HG03565 (cell line): ENCODE results near the gene CHST8.
"Not testable (repeated sequence)": the region's sequence is repeated elsewhere in the genome, so short reads cannot be mapped to it uniquely, and the experiment has no call there.

Experiments used
- ATAC-seq: cut with Tn5 transposase; IDR thresholded peaks from one replicate; pipeline ENCODE4 v1.9.1; 2021; ENCODE audit warnings: mild to moderate bottlenecking, moderate library complexity; ENCODE audit not compliant: unreplicated experiment

Gene CHST8

GRCh38 chr19:33621811-33622504 is at the start of gene CHST8:
TSS of gene CHST8 (plus strand) at chr19:33621953. CDS start at chr19:33689262, 67,309 bp downstream.
- no peak for ATAC-seq

DNA sequence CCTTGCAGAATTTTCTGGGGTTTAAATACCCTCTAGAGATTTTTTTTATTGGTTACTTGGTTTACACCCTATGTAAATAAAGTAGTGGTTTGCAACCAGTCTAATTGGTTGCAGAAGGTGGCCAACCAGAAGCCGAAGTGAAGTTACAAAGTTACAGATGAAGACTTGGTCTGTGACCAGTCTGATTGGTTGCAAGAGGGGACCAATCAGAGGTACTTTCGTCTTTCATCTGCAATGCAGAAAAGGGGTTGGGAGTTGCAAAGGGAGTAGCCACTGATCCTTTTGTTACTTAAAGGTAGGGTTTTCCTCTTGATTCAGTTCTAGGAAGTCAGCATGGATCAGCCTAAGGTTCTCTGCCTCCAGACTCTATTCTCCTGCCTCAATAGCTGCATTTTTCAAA is 48.8 kb upstream of the CHST8 start:
- no peak for ATAC-seq

- ATAC-seq = no peak
Observed at GRCh38 chr19:33574824-33575223, 46.9 kb upstream of the CHST8 start.

DNA sequence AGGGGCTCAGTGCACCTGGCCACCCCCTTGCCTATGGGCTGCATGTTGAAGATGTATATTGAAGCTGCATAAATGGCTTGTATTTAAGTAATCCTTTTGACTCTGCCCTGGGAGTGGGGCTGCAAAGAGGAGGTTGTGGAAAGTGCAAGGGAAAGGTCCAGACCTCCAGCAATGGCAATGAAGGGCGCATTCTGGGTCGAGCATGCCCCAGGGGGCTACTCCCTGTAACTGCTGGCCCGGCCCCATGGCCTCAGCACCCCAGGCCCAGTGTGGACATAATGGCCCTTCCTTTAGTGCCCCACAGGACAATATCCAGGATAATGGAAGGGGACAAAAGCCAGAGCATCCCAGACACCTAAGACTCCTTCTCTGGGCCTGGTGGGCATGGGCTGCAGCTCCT is 43.1 kb upstream of the CHST8 start:
- ATAC-seq = no peak

GRCh38 chr19:33580026-33580644 is 41.6 kb upstream of the CHST8 start:
- no peak for ATAC-seq

GRCh38 chr19:33580645-33581037 is 41.1 kb upstream of the CHST8 start:
- no peak for ATAC-seq

DNA sequence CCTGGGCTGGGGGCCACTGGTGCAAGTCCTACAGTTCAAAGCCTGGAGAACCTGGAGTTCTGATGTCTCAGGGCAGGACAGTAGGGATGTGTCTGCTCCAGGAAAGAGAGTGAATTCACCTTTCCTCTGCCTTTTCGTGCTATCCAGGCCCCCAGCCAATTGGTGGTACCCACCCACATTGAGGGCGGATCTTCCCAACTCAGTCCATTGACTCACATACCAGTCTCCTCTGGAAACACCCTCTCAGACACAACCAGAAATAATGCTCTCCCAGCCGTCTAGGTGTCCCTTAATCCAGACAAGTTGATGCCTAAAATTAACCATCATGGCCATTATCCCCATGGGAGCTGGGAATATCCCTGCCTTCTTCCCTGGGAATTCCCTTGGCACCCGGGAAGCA is 38.8 kb upstream of the CHST8 start:
- ATAC-seq = no peak

DNA sequence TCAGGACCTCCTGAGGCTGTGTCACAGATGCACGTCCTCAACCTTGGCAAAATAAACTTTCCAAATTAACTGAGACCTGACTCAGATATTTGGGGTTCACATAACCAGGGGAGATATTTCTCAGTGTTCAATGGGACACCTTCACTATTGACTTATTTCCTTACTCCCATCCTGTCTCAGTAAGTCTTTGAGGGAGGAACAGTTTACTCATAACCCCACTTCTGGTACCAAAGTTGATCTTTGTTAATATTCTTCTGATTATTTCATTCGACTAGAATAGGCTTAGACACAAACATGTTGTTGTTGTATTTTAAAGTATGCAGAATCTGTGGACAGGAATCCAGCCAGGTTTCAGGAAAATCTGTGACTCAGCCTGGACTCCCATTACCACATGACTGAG is 34.6 kb upstream of the CHST8 start:
- no peak for ATAC-seq

DNA sequence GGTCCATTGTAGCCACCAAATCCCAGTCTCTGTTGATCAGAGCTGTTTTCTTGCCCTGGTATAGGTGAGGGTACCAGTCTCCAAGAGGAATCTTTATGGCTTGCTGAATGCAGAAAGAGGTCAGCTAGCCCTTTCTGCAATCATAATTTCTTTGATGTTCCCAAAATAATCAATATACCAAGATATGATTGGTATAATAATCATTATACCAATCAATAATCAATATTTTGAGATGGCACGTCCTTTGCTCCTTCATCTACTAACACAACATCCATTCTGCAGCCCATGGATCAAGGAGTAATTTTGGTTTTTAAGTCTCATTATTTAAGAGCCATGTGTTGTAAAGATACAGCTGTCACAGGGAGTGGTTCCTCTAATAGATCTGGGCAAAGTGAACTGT is 31.5 kb upstream of the CHST8 start:
- ATAC-seq = no peak

GRCh38 chr19:33595783-33596182 is 26.0 kb upstream of the CHST8 start:
- no peak for ATAC-seq

GRCh38 chr19:33601583-33601982 is 20.2 kb upstream of the CHST8 start:
- no peak for ATAC-seq

DNA sequence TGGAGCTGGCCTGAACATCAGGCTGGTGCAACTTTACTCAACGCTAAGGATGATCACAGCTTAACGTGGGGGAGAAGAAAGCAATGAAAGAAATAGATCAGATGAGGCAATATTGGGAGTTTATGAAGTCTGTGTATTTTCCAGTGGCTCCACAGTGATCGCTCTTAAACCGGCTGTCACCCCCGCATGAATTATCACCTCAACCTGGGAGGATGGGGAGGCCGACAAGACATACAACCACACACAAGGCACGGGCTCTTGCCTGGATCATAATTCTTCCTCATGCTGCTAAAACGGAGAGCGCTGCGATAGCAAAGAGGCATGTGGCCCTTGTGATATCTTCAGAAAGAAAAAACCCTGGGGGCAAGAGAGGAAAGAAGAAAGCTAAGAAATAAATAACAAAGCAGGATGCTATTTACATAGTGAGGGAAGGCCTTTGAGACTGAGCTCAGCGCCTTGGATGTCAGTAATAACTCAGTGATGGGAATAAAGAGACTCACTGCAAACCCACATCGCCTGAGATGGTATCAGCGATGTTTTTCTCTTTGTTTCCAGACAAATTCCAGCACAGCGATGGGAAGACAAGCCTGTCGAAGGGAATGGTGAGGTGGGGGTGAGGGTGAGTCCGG is 19.1 kb upstream of the CHST8 start:
- ATAC-seq = no peak

- no peak for ATAC-seq
Observed at GRCh38 chr19:33603377-33603776, 18.4 kb upstream of the CHST8 start.

DNA sequence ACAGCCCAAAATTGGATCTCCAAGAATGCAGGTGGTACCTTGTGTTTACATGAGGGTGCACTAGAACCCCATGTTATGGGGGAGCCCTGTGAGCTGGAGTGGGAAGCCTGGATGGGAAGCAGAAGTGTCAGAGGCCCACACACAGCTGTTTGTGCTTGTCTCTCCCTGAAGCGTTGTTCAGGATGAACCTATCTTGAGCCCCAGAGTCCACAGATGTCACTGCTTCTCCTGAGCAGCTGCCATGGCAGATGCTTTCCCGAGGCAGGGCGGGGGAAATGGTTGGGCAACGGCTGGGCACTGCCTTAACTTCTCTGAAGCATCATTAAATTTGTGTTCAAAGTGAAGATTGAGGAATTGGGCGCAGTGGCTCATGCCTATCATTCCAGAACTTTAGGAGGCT is 17.1 kb upstream of the CHST8 start:
- no peak for ATAC-seq

GRCh38 chr19:33605803-33606295 is 15.9 kb upstream of the CHST8 start:
- not testable (repeated sequence) for ATAC-seq

DNA sequence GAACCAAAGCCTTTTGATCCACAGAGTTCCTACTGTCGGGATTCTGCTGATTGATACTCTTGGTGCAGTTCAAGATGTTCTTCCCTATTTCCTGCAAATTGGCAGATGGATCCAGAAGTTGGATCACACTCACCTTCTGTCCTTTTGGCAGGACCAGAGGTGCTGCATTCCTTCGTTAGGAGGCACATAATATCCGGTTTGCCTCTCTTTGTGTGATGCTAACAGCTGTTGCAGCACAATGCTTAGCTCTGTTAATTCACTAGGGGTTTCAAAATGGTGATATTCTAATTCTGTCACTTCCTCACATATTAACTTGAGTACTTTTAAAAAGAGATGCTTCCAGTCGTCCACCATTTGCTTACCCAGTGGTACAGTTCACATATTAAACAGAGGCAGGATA is 15.2 kb upstream of the CHST8 start:
- no peak for ATAC-seq

DNA sequence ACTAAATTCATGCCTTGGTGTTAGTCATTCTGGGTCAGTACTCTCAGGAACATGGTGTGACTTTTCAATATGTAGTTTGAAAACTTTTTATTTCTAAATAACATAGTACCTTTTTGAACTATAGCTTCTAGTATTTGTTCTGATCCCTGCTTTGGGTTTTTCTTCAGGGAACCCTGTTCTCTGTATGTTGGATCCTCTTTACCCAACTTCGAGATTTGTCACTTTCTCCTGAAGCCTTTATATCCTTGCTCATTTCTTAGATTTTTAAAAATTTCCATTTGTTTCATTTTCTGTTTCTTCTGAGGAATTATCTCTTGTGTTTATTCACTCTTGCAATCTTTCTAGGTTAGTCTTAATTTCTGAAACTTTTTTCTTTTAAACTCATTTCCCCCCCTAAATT is 12.4 kb upstream of the CHST8 start:
- no peak for ATAC-seq

DNA sequence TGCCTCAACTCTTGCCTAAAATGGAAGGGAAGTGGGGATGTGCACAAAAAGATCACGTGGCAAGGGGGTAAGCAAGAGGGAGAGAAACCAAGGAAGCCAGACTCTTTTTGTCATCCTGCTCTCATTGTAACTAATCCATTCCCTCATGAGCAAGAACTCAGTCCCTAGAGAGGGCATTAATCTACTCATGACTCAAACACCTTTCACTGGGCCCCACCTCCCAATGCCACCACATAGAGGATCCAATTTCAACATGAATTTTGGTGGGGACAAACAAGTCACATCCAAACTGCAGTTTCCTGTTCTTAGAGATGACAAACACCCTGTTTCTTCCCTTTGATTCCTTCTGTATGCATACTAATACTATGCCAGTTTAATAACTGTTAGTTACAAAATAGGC is 11.2 kb upstream of the CHST8 start:
- no peak for ATAC-seq

GRCh38 chr19:33612928-33613619 is 8.7 kb upstream of the CHST8 start:
- ATAC-seq = no peak

GRCh38 chr19:33613620-33614000 is 8.1 kb upstream of the CHST8 start:
- ATAC-seq = no peak

DNA sequence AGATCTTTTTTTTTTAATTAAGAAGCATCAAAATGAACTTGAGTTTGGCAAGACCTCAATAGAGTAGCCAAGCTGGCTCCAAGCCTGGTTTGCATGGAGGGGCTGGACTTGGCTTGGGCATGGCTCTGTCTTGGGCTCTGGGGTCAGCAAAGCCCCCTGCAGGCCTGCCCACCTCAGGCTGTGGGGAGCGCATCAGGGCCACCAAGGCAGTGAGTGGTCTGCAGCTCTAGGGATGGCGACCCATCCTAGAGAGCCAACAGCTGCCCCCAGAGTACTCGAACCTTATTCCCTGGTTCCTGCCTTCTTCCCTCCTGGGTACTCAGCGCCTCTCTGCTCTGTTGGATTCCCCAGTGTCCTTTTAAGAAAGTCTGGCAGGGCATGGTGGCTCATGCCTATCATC is 5.4 kb upstream of the CHST8 start:
- no peak for ATAC-seq

- ATAC-seq = no peak
Observed at GRCh38 chr19:33616857-33617256, 4.9 kb upstream of the CHST8 start.
